ENCODE results near the gene RNU6-8.

The RNU6-8 gene

DNA sequence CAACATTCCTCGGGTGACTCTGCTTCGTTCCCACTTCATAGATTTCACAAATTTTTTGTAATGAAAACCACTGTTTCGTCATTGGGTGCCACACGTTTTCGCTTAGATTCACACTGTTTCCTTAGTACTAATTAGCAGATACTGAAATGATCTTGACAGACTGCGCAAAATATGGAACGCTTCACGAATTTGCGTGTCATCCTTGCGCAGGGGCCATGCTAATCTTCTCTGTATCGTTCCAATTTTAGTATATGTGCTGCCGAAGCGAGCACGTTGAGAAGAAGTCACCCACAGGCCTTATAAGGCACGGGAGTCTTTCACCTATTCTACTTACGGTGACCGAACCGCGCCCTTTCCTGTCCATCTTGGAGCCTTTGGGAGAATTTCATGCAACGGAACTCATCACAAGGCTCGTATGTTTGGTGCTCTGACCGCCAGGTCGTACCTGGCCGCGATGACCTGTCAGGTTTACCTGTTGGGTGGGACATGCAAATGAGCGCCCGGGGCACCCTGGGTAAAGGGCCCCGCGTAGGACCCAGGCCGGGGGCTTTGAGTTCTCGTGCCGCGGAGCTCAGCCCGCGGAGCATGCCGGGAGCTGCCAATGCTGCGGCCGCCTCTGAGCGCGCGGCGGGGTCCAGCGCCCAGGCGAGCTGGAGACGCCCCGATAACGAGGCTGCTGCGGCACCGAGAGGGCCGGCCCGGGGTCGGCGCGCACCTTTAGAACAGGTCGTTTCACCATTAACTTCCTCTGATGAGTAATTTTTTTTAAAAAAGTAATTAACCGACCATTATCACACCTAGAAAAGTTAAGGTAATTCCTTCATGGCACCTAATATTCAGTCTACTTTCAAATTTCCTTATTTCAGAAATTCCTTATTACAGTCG is at the start of gene RNU6-8:
Gene RNU6-8, minus strand, starts transcription at position 272 of the 885 bp plus-strand sequence.
- DNase-seq (ENCODE audit: low spot score), result peak; percentile 86

DNA sequence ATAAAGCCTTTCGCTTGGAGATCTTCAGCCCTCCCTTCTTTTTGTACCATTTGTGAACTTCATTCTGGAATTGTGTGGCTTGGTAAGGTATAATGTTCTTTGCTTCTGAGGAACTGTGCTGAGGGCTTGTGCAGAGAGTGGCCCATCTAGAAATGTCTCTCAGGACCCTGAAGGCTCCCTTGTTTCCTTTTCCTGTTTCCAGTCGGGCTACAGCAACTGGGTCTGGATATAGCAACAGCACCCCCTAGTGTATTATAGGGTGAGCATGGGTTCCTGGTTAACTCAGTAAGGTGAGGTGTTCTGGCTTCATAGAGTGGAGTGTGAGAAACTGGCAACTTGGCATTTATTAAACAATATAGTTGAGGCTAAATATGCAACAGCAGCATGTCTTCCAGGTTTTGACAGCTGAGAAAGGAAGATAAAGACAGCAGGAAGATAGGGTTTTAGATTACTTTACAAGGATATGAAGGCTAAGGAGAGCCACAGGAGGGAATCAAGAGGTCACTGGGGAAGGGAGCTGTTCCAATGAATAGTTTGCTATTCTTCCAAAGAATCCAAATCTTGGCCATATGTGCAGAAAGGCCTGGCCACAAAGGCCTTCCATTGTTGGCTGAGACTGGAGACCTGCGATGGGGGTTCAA is 49.1 kb upstream of the RNU6-8 start:
- DNase-seq (ENCODE audit: low spot score), result peak; percentile 78

DNA sequence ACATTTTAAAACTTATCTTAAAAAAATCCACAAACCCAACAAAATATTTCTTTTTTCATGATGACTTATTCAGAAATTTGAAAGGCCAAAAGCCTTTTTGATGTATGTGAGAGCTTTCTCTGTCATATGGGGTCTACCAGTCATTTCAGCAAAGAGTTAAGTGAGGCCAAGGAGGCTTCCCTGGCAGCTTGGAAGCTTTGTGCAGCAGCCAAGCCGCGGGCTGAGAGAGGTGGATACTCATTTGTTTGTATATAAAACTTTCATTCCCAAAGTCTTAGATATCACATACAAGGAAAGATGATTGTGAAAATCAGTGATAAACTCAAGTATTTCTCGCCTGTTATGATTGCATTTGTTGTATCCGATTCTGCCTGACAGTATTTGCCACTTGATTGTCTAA is 48.5 kb upstream of the RNU6-8 start:
- DNase-seq (ENCODE audit: low spot score), result no peak

DNA sequence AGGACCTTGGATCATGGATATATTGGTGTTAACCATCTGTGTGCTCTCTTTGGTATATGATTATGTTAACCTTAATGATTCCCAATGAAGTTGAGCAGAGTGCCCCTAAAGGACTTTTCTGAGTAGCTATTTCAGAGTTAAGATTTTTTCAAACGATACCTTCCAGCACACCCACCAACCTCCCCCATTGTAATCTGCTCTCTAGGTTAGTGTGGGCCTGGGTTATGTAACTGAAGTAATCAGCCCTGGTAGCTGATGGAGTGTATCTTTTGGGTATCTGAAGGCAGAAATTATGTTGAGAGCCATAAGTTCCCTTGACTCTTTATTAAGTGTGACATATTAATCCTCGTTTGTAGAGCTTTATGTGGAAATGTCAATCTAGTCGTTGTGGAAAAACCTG is 47.6 kb upstream of the RNU6-8 start:
- no peak for DNase-seq (ENCODE audit: low spot score)

DNA sequence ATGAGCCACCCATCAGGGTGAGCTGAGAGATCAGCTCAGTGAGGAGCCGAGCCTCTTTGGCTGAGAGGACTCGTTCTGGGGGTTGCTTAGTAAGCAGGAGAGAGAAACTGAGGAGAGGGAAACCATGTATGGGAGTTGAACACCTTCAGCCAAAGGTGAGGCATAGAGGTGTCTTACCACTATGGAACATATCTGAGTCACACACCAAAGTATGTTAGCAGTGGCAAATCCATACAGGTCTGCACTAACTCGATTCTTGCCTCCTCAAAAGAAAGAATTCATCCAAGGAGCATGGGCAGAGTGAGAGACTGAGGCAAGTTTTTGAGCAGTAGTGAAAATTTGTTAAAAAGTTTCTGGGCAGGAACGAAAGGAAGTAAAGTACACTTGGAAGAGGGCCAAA is 46.7 kb upstream of the RNU6-8 start:
- no peak for DNase-seq (ENCODE audit: low spot score)

DNA sequence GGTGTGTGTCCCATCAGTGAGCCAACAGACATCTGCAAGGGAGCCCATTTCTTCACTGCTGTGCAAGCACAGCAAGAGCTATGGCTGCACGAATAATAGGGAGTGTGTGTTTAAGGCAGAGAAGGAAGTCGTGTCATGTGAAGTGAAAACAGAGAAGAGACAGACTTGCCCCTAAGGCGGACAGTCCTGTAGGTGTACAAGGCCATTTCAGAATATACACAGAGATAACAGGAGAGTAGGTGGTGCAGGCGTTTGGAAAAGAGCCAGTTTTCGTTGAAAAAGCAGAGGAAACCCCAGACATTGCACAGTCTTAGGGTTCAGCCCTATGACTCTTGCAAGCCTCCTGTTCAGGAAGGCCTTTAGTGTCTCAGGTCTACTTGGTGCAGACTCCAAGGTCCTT is 46.3 kb upstream of the RNU6-8 start:
- DNase-seq (ENCODE audit: low spot score), result no peak

DNA sequence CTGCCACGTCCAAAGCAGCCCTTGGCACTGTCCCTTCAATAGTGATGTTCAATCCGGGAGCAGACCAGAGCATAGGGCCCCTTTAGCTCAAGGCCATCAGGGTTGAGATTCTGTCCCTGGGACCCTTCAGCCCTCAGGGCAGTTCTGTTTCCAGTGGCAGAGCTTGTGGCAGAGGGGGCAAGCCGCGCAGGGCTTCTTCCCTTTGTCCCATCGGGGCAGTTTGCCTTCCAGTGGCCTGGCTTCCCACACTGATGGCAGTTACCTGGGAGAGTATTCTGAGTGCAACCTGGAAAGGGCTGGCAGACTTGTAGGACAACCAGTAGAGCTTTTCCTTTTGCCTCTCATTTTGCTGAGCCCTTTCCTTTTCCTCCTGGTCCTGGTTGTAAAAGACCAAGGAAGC is 43.7 kb upstream of the RNU6-8 start:
- DNase-seq (ENCODE audit: low spot score), result no peak

DNA sequence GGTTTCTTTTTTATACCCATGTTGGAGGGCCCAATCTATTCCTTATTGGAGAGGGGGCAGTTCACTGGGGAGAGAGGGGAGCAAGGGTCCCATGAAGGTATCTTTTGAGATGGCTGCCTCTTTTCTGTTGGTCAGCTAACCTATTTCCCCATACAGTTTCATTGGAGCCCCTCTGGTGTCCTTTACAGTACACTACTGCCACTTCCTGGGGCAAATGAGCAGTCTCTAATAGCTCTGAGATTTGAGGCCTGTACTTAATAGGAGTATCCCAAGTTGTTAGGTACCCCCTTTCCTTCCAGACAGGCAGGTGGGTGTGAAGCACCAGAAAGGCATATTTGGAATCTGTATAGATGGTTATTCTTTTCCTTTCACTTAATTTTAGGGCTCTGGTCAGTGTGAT is 41.3 kb upstream of the RNU6-8 start:
- no peak for DNase-seq (ENCODE audit: low spot score)

DNA sequence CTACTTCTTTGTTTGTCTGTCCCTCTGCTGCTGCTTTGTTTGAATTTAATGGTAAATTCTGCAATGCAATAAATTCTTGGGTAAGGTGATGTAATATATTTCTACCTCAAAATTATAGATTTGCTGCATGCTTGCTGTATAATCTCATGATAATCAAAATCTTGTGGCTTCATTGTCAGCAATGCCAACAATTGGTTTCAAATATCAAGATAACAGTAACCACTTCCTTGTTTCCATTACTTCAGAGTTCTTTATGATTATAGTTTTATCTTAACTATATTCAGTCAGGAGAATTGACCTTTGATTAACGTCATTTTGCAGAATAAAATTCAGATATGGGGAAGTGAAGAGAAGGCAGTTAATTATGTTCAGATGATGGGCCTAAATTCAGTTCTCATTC is 30.2 kb upstream of the RNU6-8 start:
- no peak for DNase-seq (ENCODE audit: low spot score)

DNA sequence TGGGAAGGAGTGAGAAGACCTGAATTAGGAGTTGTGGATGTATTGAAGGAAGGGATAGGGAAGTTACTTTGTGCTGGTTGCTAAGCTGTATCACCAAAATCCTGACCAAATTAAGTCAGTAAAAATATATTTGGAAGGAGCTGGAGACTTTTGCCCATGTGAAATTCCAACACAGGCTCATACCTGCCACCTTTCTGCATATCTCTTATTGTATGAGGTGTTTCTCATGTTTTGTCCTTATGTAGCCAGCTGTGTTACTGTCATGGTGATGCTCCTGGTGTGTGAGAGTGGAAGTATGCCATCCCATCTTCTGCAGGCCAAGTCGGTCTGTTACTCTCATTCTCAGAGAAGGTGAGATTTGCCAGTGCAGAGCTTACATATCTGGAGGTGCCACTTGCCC is 29.4 kb upstream of the RNU6-8 start:
- no peak for DNase-seq (ENCODE audit: low spot score)

DNA sequence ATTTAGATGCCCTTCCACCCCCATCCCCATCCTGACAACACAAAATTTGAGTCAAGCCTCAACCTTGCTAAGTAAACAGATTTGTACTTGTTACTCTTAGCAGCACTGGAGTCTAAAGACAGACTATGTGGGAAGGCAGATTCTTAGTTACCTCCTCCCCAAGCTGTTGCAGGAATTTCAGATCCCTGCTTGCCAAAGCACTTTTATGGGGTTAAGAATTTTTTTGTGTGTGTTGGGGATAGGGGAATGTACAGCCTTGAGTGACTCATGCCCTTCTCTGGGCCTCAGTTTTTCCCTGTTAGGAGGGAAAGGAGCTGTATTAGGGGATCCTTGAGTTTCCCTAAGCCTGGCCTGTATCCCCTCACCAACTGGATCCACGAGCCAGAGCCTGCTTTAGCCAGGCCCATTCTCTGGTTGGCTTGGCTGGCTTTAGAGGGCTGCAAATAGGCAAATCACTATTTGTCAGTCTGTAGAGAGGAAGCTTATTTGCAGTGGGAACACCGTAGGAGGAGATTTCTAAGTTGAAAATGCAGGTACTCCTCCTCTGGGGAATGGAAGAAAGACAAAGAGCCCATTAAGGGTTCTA is 27.7 kb upstream of the RNU6-8 start:
- no peak for DNase-seq (ENCODE audit: low spot score)

DNA sequence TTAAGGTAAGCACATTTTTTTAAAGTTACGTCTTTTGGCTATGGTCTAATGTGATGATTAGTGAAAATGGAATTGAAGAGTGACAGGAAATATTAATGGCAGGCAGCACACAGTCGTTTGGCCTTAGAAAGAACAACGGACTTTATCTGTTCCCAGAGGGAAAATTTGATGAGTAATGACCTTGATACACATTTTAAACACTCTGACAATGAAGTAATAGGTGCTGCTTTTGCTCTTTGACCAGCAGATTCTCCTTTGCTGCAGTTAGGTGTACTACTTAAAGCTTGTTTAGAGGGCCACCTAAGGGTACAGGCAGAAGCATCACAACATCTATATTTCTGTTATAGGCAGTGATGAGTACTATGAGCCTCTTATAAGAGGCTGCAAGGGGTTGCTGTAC is 27.1 kb upstream of the RNU6-8 start:
- DNase-seq (ENCODE audit: low spot score), result no peak

DNA sequence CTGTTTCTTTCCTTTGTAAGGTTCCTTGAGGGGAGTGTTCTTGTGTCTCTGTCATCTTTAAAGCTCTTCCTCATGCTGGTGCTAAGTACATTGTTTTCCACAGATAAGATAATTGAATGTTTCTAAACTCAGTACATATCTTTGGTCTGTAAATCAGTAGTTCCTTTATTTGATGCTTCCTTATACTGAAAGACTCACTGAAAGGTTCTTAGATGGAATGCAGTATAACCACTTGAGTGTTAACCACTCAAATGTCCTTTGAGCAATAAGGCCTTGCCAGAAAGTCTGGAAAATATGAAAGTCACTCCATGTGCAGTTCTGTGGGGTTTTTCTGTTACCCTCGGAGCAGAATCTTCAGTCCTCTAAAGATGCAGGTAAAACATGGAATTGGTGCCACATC is 23.0 kb upstream of the RNU6-8 start:
- DNase-seq (ENCODE audit: low spot score), result no peak

DNA sequence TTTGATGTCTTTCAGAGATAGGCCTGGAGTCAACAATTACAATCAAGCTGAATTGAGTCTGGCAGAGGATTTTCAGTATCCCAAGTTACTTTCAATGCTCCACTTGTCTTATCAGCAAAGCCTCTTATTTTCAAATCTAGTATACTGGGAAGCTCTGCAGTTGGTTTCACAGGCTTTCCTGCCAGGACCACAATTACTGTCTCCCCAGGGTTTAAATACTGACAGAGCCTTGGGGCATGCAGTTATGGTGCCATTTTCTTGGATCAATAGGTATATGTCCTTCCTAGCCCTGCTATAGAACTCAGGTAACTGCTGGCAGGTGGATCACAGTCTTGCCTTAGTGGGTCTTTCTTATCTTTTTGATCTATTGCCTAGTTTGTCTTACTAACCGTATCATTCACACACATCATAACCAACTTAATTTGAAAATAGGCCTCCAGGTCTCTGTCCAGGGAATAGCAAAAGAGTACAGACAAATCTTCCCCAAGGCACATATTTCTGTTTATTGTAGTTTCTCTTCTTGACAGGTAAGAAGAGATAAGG is 22.4 kb upstream of the RNU6-8 start:
- no peak for DNase-seq (ENCODE audit: low spot score)

DNA sequence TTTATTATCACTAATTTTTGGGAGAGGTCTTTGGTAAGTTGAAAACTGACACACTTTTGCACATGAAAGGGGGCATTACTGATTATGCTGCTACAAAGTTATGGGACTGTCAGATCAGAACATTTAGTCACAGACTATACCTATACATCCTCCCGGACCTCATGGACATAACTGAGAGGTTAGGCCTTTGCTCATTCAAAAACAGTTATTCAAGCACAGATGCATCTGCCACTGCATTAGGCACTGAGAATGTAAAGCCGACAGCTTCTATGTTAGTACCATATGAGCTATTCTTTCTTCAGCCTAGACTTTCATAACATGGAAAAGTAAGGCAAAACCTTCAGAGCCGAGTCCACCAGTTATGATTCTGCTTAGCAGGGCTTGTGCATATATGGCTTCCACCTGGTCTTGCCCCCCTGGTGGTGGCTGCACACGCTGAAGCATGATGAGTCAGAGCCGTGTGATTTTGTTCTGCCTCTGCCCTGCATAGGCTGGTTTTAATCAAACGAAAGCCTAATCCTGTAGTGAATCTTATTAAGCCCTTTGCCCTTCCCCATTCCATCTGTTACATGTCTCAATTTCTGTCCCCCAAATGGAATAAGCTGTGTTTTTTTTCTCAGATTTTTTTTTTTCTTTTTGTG is 21.8 kb upstream of the RNU6-8 start:
- DNase-seq (ENCODE audit: low spot score), result peak; percentile 67

DNA sequence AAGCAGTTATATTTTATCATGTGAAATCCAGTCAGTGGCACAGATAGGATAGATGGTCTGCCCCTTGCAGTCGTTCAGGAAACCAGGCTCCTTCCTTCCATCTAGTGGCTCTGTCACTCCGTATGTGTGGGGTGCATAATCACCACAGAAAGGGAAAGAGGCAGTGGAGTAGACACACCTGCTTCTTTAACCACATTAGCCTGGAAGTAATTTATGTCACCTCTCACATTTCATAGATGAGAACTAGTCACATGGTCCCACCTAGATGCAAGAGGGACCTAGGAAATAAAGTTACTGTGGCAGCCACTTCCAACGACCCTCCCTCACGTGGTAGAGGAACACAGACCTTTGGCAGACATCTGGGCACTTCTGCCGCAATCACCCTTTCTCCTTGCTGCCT is 14.2 kb upstream of the RNU6-8 start:
- DNase-seq (ENCODE audit: low spot score), result no peak

DNA sequence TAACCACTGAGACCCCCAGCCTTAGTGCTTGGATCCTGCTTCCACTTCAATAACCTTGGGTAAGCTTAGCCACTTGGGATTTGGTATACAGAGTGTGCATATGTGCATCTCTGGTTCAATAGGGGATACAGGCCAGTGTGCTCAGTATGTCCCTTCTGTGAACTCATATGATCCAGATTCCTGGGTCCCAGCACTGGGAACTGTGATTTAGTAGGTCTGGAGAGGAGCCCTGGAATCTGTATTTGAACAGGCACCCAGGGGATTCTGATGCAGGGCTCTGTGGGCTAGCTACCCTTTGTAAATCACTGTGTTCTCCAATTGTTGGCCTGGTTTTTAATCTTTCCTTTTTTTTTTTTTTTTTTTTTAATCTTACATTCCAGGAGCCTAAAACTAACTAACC is 9.8 kb upstream of the RNU6-8 start:
- no peak for DNase-seq (ENCODE audit: low spot score)

DNA sequence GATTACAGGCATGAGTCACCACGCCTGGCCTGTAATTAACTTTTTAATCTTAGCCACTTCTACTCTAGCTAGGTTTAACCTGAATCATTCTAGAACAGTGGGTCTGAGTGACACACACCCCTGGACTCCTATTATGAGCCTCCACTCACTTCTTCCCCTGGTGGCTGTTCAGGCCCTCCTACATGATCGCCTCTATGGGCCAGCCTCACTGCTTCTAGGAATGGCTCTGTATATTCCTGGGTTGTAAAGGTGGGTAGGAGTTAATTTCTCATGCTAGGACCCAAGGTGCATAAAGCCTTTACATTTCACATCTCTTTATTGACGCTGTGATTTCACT is 8.0 kb upstream of the RNU6-8 start:
- DNase-seq (ENCODE audit: low spot score), result peak; percentile 51

DNA sequence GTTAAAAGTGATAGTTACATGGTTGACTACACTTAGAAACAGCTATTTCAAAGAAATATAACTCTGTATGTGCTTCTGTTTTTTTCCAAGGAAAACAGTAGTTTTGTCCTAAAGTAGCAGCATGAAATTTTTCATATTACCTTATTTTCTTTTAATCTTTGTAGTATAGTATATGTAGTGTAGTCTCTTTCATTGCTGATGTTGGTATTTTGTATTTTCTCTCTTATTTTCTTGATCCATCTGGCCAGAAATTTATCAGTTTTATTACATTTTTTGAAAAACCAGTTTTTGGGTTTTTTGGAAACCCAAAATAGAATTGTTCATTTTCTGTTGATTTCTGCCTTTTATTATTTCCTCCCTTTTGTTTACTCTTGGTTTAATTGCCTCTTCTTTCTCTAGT is 6.4 kb upstream of the RNU6-8 start:
- no peak for DNase-seq (ENCODE audit: low spot score)

DNA sequence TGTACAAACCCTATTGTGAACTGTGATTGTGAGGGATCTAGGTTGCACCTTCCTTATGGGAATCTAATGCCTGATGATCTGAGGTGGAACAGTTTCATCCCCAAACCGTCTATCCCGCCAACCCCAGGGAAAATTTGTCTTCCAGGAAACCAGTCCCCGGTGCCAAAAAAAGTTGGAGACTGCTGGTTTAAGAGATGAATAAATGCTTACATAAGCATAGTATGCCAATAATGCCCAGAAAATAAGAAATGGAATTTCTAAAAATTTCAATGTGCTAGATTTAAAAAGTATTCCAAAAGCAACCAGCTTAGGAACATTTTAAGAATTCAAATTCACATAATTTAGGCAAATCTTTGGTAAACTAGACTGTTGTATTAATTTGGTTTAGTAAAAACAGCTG is 5.4 kb upstream of the RNU6-8 start:
- no peak for DNase-seq (ENCODE audit: low spot score)

DNA sequence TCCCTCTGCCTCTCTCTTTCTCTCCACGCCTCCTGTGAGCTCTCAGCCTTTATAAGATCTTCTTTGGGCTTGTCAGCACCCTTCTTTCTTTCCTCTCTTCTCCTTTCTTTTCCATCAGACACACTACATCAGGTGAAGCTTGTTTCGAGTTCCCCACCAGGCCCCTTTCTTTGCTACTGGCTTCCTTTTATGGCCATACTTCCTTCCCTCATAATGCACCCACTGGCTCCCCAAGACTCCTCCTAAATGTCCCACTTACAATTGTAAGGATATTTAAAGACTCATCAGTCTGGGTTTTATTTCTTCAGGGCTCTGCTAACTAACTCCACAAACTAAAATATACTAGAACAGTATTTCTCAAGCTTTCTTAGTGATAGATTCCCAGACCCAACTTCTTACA is 3.5 kb upstream of the RNU6-8 start:
- DNase-seq (ENCODE audit: low spot score), result no peak

DNA sequence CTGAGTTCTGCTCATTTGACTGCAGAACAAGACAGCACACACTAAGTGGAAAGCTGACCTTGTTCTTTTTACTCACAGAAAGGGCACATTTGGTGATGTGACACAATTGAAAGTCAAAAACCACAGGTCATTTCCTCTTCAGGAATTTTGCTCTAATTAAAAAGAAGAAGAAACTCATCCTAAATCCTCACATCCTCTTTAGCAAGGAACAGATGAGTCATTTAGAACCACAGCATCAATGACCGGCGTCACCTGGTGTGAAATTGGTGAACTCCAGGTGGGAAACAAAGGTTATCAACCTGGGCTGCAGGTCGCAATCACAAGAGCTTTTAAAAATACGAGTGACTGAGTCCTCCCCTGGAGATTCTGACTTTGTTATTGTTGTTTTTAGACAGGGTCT is 2.9 kb upstream of the RNU6-8 start:
- DNase-seq (ENCODE audit: low spot score), result no peak

DNA sequence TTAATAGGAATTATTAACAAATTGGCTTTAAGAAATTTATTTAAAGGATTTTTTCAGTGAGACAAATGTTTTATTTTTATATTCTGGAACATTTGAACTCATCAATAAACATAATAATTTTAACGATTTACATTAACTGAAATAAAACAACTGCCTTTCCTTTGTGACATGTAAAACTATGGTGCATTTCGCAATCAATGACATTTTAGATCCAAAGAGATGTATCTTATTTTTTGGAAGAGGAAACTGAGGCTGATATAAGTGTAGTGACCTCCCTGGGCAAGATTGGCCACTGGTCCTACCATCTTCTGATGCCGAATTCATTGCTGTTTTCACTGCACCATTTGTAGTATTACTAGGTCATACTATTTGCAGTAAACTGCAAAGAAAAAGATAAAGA is 2.5 kb upstream of the RNU6-8 start:
- DNase-seq (ENCODE audit: low spot score), result no peak

Data from RKO (cell line).